VCaP (cell line): ENCODE data around the gene FBXW7.

ENCODE experiments used
- H3K27ac ChIP-seq: fragments of 450-650 bp; 2 replicates; pipeline ENCODE4 v1.5.1; 2017
- TF ChIP-seq, protein P1 (sequence below): fragments of 450-650 bp; conservative IDR thresholded peaks from 2 replicates; pipeline ENCODE4 v1.5.1; 2017; ENCODE audit warnings: mild to moderate bottlenecking, moderate library complexity

The FBXW7 gene

DNA sequence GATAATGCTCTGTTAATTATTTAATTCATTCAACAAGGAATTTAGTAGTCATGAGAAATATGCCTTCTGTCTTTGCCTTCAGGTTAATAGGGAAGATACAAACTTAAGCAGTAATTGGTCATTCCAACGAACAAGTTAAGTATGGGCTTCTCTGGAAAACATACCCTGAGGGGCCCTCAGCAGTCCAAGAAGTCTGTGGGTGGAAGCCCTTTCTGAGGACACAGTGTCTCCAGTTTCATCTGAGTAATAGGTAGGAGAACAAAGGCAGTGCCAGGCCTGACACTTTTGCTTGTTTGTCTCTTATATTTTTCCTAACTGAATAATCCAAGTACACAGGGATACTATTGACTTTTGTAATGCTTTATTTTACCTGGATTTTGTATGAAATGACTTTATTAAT, 262.5 kb downstream of the FBXW7 start:
- TF ChIP-seq, protein P1, sequence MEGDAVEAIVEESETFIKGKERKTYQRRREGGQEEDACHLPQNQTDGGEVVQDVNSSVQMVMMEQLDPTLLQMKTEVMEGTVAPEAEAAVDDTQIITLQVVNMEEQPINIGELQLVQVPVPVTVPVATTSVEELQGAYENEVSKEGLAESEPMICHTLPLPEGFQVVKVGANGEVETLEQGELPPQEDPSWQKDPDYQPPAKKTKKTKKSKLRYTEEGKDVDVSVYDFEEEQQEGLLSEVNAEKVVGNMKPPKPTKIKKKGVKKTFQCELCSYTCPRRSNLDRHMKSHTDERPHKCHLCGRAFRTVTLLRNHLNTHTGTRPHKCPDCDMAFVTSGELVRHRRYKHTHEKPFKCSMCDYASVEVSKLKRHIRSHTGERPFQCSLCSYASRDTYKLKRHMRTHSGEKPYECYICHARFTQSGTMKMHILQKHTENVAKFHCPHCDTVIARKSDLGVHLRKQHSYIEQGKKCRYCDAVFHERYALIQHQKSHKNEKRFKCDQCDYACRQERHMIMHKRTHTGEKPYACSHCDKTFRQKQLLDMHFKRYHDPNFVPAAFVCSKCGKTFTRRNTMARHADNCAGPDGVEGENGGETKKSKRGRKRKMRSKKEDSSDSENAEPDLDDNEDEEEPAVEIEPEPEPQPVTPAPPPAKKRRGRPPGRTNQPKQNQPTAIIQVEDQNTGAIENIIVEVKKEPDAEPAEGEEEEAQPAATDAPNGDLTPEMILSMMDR = no peak
- H3K27ac ChIP-seq = no peak overlapping the region
